GM21390 (cell line): ENCODE data around the gene SUGCT.

Source experiments
- ATAC-seq: cut with Tn5 transposase; IDR thresholded peaks from one replicate; pipeline ENCODE4 v1.9.1; 2021; ENCODE audit not compliant: unreplicated experiment

Gene SUGCT

DNA sequence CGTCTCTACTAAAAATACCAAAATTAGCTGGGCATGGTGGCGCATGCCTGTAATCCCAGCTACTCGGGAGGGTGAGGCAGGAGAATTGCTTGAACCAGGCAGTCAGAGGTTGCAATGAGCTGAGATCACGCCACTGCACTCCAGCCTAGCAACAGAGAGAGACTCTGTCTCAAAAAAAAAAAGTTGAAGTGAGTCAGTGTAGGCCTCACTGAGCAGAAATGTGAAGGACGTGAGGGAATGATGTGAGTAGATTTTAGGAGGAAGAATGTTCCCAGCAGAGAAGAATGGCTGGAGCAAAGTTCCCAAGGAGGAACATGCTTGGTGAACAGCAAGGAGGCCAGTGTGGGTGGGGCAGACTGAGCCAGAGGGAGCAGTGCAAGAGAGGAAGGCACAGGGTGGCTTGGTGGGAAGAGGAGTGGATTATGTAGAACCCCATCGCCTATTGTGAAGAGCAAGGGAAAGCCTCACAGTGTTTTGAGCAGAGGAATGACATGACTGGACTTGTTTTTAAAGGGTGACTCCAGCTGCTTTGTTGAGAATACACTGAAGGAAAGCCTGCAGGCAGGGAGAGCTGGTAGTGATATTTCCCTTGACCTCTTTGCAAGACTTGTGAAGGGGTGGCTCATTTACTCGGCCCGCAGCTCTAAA is 708.7 kb downstream of the SUGCT start:
- no peak for ATAC-seq

GRCh38 chr7:40845943-40846342 is 711.1 kb downstream of the SUGCT start:
- no peak for ATAC-seq

DNA sequence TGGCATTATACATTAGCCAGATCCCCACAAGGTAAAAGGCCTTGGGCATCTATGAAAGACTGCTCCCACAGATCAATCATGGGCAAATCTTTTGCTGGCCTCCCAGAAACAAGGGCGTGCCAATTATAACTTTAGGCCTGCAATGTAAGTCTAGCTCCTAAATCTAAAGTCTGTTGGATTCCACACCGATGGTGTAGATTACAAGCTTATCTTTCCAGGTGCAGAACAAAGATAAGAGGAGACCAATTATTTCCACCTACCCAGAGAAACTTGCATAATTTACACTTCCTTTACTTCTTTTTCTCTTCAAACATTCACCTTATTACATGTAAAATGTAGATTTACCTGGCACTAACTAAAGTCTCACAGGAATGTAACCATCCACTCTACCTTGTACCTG is 713.1 kb downstream of the SUGCT start:
- no peak for ATAC-seq

GRCh38 chr7:40848541-40849221 is 713.9 kb downstream of the SUGCT start:
- ATAC-seq: no peak

GRCh38 chr7:40850017-40850416 is 715.2 kb downstream of the SUGCT start:
- no peak for ATAC-seq

DNA sequence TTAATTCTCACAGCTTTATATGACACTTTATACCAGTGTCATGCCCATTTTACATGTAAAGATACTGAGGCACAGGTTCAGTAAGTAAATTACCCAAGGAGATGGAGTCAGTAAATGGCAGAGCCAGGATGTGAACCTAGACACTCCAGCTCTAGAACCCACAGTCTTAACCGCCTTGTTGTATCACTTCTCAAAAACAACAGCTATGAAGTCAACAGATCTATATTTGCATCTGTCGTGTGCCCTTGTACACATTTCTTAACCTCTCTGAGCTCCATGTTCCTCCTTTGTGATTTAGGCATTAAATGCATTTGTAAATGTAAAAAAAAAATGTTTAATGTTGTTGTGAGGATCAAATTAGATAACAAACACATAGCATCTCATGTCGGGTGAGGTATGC is 716.2 kb downstream of the SUGCT start:
- no peak for ATAC-seq

GRCh38 chr7:40859076-40859475 is 724.3 kb downstream of the SUGCT start:
- no peak for ATAC-seq

DNA sequence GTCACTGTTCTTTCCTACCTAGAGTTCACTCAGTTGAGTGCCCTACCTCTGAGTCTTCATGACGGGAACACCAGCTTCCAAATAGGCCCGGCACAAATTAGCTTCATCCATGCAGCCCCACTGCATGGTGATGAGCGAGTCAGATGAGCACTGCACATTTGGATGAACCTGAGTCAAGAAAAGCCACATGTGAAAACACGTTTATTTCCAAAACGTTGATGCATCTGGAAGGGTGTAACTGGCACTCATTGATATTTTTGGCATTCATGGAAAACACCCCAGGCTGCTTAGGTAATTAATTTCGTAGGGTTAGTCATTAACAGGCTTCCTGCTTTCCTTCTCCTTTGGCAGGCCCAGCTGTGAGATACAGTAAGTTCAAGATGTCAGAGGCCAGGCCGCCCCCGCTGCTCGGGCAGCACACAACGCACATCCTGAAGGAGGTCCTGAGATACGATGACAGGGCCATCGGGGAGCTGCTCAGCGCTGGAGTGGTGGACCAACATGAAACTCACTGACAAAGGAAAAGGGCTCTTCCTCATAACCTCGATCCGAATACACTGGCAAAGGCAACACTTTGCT is 725.2 kb downstream of the SUGCT start:
- no peak for ATAC-seq

DNA sequence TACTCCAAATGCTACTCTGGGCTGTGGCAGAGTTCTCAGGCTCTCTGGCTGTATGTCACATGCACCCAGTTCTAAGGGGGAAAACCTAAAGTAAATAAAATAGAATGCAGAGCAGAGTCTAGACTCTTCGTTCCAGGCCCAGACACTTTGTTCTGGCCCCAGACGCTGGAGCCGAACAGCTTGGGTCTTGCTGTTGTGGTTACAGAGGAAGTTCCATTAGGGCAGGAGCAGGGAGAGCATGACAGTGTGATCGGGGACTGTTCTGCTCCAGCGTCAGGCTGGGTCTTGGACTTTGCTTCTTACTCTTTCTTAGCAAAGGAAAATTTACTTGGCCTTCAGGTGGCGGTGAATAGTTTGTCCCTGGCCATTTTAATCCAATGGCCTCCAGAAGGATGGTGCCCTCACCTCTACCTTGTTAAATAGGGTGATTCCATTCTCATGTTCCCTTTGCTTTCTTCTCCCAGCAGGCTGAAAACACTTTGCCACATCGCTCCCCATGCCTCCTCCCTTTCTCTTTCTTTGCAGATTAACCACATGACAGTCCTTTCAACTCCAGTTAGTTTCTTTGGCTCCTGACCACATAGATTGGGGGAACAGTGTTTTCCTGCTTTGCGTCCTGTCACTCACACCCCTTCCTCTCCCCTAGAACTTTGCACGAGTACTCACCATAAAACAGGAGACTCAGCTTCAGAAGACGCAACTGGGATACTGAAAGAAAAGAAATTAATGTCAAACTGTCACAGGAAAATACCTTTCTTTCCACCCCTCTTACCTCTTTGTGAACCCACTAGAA is 730.8 kb downstream of the SUGCT start:
- ATAC-seq: no peak

- no peak for ATAC-seq
These were observed 731.8 kb downstream of the SUGCT start for GRCh38 chr7:40866601-40867000.

DNA sequence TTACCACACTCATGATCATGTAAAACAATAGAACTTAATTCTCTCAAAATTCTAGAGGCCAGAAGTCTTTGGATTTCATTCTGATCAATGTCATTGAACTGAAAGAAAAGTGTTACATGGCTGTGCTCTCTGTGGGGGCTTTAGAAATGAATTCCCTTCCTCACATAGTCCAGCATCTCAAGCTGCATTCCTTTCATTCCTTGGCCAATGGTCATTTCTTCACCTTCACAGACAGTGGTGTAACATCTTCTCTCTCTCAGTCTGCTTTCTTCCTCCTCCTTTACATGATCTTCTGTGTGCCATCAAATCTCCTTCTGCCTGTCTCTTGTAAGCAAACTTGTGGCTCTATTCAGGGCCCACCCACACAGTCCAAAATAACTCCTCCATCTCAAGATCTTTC is 735.3 kb downstream of the SUGCT start:
- no peak for ATAC-seq

GRCh38 chr7:40873248-40873647 is 738.4 kb downstream of the SUGCT start:
- no peak for ATAC-seq

GRCh38 chr7:40874756-40875155 is 740.0 kb downstream of the SUGCT start:
- no peak for ATAC-seq

DNA sequence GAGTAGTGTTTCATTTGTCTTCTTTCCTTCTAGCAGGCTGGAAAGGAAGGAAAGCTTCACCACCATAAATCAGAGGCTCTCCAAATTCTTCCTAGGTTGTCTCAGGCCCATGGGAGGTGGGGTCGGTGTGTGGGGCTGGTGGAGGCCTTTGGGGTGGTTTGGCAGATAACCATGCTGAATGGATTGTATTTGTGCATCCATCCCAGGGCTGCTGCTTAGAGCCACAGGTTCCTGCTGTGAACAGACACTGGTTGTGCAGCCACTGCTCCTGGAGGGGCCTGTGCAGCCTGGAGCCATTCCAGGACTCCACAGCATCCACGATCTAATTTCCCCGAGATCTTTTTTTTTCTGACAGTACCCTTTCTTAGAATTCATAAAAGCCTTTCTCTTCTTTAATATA is 741.8 kb downstream of the SUGCT start:
- ATAC-seq: no peak

- ATAC-seq: no peak
These were observed 745.2 kb downstream of the SUGCT start for GRCh38 chr7:40879941-40880543.

GRCh38 chr7:40880581-40880980 is 745.8 kb downstream of the SUGCT start:
- no peak for ATAC-seq

DNA sequence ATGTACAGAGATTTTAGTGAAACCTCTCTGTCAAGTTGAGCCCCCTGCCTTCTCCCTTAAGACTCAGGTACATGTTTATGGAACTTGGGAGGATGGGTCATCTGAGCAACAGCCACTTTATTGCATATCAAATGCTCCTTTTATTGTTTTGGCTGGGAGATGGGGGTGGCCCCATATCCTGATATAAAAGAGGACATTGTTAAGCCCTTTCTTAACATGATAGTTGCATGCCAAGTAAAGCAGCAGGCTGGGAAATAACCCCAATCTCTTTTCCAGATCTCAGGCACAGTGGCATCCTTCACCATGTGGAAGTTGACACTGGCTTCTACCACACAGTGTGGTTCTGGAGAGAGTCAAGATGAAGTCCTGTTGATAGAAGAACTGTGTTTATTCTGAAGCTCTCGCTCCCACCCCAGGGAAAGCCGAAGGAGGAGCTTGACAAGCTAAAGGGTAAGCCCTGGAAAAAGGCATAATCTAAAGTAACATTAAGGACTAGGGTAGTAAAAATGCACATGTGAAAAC is 746.7 kb downstream of the SUGCT start:
- no peak for ATAC-seq

DNA sequence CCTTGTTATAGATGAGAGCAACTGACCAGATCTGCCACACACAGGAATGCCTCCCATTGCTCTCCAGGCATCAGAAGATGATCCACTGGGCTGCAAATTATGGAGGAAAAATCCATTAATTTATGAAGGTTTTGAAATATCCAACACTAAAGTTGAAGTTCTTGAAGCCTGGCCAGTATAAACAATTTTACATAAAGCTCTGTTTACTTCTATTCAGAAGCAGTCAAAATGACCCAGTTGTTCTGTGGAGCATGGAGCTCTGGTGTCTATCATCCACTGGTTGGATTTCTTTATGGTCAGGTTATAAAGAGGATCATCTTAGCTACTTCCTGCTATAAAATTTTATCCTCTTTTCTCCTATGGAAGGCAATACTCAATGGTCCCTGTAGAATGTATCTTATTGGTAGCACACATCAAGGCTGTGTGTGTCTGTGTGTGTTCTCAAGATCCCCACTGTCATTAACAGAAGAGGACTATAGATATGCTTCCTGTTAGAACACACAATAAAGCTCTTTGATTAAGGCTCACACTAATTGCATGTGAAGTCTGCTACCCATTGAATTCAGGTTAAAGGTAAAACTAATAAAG is 747.4 kb downstream of the SUGCT start:
- no peak for ATAC-seq

DNA sequence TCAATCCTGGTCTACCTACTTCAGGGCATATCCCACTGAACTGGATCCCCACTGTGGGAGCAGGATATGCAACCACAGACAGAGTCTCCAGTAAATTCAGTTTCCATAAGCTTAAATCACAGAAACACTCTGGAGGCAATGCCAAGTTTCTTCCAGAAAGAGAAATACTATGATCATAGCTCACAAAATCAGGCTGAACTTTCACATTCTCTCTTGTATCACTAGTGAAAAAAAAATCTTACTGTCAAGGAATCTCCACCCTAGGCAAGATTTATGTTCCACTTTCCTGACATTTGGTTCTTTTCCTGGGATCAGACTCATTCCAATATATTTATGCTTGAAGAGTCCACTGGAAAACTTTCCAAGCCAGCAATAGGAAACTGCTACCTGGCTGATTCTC is 749.0 kb downstream of the SUGCT start:
- no peak for ATAC-seq

GRCh38 chr7:40884241-40884640 is 749.4 kb downstream of the SUGCT start:
- no peak for ATAC-seq

GRCh38 chr7:40885503-40885902 is 750.7 kb downstream of the SUGCT start:
- no peak for ATAC-seq
